ENCODE results near the gene VEPH1.
A peak's percentile ranks its signal among the peaks of the same experiment; 100 is the strongest.

DNA sequence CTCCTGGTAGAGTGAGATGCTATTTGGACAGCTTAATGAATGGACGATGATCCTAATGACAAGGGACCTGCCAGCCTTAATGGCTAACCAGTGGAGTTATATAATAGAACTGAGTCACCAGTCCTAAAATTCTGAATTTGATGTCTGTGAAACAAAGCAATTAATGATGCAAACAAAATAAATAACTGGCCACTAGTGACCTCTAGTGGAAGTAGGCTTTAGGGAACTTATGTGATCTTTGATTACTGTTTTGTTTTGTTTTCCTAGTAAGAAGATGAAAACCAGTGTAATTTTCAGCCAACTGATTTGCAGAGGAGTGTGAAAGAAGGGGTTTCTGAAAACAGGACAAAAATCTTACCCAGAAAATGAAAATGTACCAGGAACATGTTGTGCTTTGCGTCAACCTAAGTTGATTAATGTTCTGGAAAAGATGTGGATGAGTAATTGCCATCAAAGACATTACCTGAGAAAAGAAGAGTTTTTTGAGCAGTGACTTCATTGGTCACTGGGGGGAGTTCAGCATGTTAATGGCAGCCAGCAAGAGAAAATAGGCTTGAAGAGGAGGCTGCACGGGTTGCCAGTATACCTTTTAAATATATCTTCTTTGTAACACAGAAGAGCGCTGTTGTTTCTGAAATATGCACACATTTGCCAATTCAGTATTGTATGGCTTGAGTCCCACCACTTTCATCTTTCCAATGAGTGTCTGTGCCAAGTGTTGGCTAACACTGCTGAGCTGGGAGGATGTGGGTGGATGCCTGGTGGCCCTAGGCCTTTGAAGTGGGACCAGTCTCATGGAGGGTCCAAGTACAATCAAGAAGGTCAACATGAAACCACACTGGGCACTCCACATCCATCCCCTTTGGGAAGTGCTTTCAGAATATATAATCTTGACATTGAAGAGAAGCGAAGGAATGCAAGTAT lies 9.3 kb downstream of the VEPH1 start:
- TF ChIP-seq, protein P1, sequence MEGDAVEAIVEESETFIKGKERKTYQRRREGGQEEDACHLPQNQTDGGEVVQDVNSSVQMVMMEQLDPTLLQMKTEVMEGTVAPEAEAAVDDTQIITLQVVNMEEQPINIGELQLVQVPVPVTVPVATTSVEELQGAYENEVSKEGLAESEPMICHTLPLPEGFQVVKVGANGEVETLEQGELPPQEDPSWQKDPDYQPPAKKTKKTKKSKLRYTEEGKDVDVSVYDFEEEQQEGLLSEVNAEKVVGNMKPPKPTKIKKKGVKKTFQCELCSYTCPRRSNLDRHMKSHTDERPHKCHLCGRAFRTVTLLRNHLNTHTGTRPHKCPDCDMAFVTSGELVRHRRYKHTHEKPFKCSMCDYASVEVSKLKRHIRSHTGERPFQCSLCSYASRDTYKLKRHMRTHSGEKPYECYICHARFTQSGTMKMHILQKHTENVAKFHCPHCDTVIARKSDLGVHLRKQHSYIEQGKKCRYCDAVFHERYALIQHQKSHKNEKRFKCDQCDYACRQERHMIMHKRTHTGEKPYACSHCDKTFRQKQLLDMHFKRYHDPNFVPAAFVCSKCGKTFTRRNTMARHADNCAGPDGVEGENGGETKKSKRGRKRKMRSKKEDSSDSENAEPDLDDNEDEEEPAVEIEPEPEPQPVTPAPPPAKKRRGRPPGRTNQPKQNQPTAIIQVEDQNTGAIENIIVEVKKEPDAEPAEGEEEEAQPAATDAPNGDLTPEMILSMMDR (conservative IDR thresholded peaks at IDR 0.05; ENCODE audit: low read depth, low read length) = peak; percentile 92
- no peak for TF ChIP-seq EZH2 (IDR thresholded peaks at IDR 0.05; ENCODE audit: low read length, unreplicated experiment)

Measured in PC-3 (cell line).